Measurements from ENCODE around the gene TFEB. TPM values are rescaled to one million over a fixed set of nuclear protein-coding genes. Genes with fewer than 3 reads are reported as not detected.

TFEB gene
- total and polyA plus RNA-seq, 2 donors (not counting 3 experiments of a cell fraction or from before 2014, with no cell fraction given) = 4.9 to 6.6 TPM

DNA sequence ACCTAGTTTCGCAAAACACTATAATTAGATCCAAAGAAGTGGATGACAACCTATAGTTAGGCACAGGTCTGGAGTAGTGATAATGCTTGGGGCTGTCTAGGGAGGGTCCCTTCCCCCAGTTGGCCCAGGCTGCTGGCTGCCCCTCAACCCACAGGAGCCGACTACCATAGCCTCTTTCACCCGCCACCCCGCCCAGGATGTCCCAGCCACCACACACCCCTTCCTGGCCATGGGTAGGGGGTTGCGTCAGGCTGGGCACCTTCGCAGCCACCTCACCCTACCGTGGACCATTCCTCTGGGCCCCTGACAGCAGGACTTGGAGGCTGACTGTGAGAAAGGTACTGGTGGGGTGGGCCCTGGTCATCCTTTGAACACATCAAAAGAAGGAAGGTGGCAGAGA is 8.5 kb downstream of the TFEB start:
- Histone ChIP-seq H3K9me1 (replicated peaks; ENCODE audit: control insufficient read depth, extremely low read depth, insufficient read depth, low read length) (no peaks in the 10 kb centered on the region), H3K36me3 (ENCODE audit: control insufficient read depth in 2 of 2, extremely low read depth in 1 of 2, insufficient read depth in 2 of 2, low read length in 2 of 2) (no peaks in the 10 kb centered on the region), H3K9ac (replicated peaks; ENCODE audit: extremely low read depth, insufficient read depth, low read length) (no peak overlapping the region), H3K79me2 (ENCODE audit: control insufficient read depth, insufficient read depth, low read length) (no peaks in the 10 kb centered on the region), H3K4me1 (ENCODE audit: control insufficient read depth, extremely low read depth, insufficient read depth, low read length) (peaks cover 8% of the 10 kb centered on the region), H4K20me1 (replicated peaks; ENCODE audit: control insufficient read depth, extremely low read depth, insufficient read depth, low read length) (no peaks in the 10 kb centered on the region), H3K4me2 (ENCODE audit: insufficient read depth, low read length) (no peak overlapping the region), H3K27ac (ENCODE audit: insufficient read depth, low read depth, low read length) (no peak overlapping the region), H3K4me3 (replicated peaks in 1 of 3; ENCODE audit: insufficient read depth in 1 of 3, low read depth in 1 of 3, low read length in 3 of 3) (no peak overlapping the region), H3K27me3 (ENCODE audit: control insufficient read depth in 2 of 2, insufficient read depth in 2 of 2, low read length in 2 of 2) (no peaks in the 10 kb centered on the region), H2AFZ (ENCODE audit: low read depth, low read length) (no peak overlapping the region), H3K9me3 (replicated peaks; ENCODE audit: control insufficient read depth, insufficient read depth, low read length) (no peaks in the 10 kb centered on the region)
- intact Hi-C loops (cut with micrococcal nuclease) (no loop called here), dilution Hi-C loops (cut with MboI; ENCODE audit: extremely low pct_ligation_motif_present, low sequenced_read_pairs) (no loop called here)
- TF ChIP-seq, protein P1, sequence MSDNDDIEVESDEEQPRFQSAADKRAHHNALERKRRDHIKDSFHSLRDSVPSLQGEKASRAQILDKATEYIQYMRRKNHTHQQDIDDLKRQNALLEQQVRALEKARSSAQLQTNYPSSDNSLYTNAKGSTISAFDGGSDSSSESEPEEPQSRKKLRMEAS (IDR thresholded peaks at IDR 0.05; ENCODE audit: insufficient read depth, insufficient read length) = no peak
- no peak for TF ChIP-seq POLR2A (IDR thresholded peaks at IDR 0.05; ENCODE audit: low read depth, low read length)
- TF ChIP-seq EZH2 (IDR thresholded peaks at IDR 0.05; ENCODE audit: borderline replicate concordance, low read depth, low read length, severe bottlenecking) = no peak
- no peak for TF ChIP-seq MYC (IDR thresholded peaks at IDR 0.05; ENCODE audit: low read depth, low read length)
- TF ChIP-seq FOS (IDR thresholded peaks at IDR 0.05; ENCODE audit: borderline replicate concordance, insufficient read depth, low read length) = no peak
- TF ChIP-seq, protein P2, sequence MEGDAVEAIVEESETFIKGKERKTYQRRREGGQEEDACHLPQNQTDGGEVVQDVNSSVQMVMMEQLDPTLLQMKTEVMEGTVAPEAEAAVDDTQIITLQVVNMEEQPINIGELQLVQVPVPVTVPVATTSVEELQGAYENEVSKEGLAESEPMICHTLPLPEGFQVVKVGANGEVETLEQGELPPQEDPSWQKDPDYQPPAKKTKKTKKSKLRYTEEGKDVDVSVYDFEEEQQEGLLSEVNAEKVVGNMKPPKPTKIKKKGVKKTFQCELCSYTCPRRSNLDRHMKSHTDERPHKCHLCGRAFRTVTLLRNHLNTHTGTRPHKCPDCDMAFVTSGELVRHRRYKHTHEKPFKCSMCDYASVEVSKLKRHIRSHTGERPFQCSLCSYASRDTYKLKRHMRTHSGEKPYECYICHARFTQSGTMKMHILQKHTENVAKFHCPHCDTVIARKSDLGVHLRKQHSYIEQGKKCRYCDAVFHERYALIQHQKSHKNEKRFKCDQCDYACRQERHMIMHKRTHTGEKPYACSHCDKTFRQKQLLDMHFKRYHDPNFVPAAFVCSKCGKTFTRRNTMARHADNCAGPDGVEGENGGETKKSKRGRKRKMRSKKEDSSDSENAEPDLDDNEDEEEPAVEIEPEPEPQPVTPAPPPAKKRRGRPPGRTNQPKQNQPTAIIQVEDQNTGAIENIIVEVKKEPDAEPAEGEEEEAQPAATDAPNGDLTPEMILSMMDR (IDR thresholded peaks at IDR 0.05; ENCODE audit: extremely low read depth in 1 of 2, insufficient read depth in 1 of 2, low read depth in 1 of 2, low read length in 2 of 2) = no peak
- no peak for TF ChIP-seq JUN (IDR thresholded peaks at IDR 0.05; ENCODE audit: borderline replicate concordance, insufficient read depth, insufficient read length, low read depth)
- TF ChIP-seq POLR2AphosphoS5 (IDR thresholded peaks at IDR 0.05; ENCODE audit: insufficient read depth, low read depth, low read length) = no peak
- TF ChIP-seq GATA2 (IDR thresholded peaks at IDR 0.05; ENCODE audit: insufficient read depth, insufficient read length, low read depth, low read length) = no peak
- ChIA-PET POLR2A (no interaction called here), CTCF (no interaction called here)
- FAIRE-seq (no peak), DNase-seq (ENCODE audit: low read depth, low spot score) (no peak)
- no TSS peak for BruUV-seq (replicated peaks)

Measured in endothelial cell of umbilical vein (primary cell).